Left lobe of liver (tissue), 2 donors: Measurements from ENCODE around the gene CFAP119. TPM values are rescaled to one million over a fixed set of nuclear protein-coding genes. Genes with fewer than 3 reads are reported as not detected.

Source experiments
- ATAC-seq: fragments of 200-7000 bp; cut with Tn5 transposase; one replicate; pipeline ENCODE4 v1.9.1; 2020; ENCODE audit warnings: mild to moderate bottlenecking, moderate library complexity
- DNase-seq: peaks from one replicate; pipeline ENCODE4 v3.0.0-alpha.2; 2020; ENCODE audit warnings: low spot score
- total RNA-seq: library from RNA; stranded (reverse); gene quantifications from one replicate; pipeline ENCODE4 v1.2.1, GENCODE V29; 2021
- donor health status: DM: no; HTN: no; CAD: no; lungs with moderate emphysema.
- donor health status: DM: no; HTN: yes; CAD: no.

CFAP119 gene
- total RNA-seq, 1 donor from 2014 or later = 0.40 TPM

DNA sequence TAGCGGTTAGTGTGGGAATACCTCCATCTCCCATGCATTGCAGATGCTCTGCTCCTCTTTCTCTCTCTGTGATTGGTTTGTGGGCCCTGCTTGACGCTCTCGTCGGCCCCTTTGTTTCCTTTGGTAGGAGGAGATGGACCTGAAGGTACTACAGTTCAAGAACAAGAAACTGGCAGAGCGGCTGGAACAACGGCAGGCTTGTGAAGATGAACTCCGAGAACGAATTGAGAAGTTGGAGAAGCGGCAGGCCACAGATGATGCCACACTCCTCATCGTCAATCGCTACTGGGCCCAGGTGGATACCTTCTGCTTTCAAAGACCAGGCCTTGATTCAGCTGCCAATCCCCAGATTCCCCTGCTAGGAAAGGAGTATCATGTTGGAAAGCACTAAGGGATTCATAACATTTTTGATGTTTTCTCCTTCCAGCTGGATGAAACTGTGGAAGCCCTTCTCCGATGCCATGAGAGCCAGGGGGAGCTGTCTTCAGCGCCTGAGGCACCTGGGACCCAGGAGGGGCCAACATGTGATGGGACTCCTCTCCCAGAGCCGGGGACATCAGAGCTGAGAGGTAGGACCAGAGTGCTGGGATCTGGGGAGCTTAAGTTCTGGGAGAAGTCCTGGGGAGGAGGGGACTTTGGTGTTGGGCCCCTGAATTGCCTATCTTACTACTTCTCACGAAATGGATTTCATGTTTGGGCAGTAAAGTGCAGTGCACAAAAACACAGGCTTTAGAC lies 1.3 kb upstream of the CFAP119 start:
- DNase-seq = no peak

DNA sequence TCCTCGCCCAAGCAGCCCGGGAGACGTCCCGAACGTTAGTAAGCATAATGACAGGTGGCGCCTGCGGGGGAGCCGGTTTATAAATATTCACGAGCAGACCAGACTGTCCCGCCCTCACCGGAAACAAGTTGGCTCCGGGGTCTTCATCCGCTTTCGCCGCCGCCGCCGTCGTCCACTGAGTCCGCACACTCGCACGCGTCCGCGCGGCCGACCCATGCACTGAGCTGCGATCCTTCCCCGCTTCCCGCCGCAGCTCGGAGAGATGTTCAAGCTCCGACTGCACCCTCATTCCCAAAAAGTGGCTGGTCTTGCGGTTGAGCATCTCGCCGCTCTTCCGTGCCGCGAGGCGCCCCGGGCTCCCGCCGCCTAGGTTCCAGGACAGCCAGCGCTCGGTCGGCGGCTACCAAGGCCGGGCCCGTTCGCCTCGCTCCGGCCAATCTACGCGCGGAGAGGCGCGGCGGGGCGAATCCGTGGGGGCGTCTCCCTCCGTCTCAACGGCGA lies 385 bp downstream of the CFAP119 start:
- ATAC-seq (peak; percentile 41), DNase-seq (no peak)

More for the DNA sequence above, 1.3 kb upstream of the CFAP119 start:
- no peak for ATAC-seq

DNA sequence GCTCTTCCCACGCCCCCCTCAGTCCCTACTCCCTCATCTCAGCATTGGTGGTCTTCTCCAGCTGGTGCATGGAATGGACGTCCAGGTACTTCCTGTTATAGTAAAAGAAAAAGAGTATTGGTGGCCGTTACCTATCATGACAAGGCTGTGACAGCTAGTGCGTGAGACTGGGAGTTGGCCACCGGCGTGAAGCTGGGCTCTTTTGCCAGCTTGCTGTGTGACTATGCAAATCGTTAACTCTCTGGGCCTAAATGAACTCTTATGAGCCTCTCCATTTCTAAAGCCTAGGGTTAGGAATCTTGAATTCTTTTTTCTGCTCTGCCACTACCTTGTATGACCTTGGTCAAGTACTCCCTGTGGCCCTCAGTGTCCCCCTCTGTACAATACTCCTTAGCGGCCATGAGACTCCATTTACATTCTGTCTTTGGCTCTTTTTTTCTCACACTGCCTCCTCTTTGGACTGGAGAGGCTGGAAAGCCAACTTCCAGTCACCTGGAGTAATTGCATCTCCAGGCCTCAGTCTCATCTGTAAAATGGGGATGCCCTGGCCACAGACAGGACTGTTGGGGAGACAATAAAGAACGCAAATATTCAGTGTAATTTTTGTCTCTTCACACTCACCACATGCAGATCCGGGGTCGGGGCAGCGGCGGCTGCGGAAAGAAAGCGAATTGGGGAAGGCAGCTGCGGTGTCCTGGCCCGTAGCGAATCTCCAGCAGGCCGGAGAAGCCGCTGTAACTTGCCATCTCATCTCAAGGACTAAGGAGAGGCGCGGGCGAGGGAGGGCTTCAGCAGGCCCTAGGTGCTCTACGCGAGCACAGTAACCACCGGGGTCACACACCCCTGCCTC lies 1.1 kb downstream of the CFAP119 start:
- DNase-seq (no peak), ATAC-seq (no peak)

DNA sequence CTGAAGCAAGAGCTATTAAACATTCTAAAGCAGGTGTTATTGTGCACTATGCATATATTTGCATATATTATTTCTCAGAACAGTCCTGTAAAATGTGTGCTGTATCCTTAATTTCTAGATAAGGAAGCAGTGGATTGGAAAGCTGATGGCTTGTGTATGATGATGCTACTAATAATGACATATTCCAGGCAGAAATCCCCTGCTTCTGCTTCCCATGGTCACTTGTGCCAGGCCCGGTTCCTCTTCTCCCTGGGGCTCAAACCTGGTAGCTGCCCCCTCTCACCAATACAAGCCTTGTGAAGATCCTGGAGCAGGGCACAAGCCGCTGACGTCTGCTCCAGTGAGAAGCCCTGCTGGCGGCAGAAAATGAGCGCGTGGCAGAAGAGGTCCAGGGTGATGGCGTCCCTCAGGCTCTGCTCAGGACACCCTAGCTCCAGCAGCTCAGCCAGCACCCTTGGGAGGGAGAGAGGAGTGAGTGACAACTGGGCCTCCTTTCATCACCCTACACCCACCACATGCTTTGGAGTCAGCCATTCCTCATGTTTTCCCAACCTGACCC lies 1.8 kb downstream of the CFAP119 start:
- no peak for DNase-seq

DNA sequence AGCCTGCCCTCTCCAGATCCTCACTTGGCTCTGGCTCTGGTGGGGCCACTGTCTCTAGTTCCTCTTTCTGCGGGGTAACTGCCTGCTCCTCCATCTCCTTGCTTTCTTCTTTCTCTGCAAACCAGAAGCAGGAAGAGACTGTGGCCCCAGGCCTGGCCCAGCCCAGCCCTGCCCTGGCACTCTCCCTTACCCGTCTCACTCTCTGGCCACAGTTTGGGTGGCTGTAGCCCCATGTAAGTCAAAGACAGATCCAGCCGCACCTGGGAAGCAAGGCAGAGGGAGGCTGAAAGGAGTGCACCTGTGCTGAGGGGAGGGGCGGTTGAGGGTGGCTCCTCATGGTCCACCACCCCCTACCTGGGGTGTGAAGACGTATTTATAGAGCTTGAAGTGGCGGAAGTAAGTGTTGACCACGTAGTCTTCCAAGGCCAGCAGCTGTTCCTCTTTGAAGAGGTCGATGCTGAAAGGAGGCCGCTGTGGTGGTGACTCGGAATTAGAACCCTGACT lies 2.8 kb downstream of the CFAP119 start:
- no peak for DNase-seq

More for the DNA sequence above, 1.8 kb downstream of the CFAP119 start:
- no peak for ATAC-seq

DNA sequence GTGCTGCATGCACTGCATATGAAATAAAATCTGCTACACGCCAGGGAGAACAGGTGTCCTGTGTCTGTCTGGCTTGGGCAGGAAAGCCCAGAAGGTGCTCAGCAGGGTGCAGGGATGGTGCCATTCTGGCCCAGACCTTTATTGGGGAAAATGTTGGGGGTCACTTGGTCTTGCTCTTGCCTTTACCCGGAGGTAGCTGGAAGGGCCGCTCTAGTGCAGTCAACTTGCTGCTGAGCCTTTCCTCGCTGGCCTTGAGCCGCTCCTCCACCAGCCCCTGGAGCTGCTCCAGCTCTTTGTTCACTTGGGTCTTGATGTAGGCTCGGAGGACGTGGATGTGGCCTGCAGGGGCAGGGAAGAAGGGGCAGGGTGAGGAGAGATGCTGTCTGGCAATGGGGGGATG lies 4.5 kb downstream of the CFAP119 start:
- no peak for ATAC-seq
- no peak for DNase-seq

More for the DNA sequence above, 2.8 kb downstream of the CFAP119 start:
- ATAC-seq = no peak

DNA sequence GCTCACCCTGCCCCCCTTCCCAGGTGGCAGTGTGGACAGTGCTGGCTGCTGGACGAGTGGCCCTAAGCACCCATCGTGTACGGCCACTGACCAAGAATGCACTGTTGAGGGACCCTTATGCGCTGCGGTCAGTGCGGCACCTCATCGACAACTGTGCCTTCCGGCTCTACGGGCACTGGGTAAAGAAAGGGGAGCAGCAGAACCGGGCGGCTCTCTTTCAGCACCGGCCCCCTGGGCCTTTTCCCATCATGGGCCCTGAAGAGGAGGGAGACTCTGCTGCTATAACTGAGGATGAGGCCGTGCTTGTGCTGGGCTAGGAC lies 5.1 kb downstream of the CFAP119 start:
- ATAC-seq (no peak), DNase-seq (no peak)

DNA sequence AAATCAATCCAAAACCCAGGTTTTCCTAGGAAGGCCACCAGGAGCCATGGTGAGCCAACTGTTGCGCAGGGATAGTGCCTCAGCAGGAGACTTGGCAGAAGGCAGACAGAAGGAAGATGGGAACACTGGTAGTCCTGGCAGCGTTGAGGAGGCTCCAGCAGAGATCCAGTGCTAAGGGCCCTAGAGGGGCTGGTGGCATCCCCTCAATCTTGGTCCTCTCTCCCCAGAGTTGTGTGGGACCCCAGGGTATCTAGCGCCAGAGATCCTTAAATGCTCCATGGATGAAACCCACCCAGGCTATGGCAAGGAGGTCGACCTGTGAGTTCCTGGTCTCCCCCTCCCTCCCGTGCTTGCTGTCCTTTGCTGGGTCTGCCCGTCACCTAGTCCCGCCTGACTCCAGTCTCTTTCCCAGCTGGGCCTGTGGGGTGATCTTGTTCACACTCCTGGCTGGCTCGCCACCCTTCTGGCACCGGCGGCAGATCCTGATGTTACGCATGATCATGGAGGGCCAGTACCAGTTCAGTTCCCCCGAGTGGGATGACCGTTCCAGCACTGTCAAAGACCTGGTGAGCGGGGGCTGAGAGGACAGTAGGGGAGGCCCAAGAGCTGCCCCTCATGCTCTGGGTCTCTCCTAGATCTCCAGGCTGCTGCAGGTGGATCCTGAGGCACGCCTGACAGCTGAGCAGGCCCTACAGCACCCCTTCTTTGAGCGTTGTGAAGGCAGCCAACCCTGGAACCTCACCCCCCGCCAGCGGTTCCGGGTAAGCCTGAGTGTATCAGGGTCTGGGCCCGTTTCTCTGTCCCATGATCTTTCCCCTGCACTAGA lies 5.7 kb downstream of the CFAP119 start:
- ATAC-seq (no peak), DNase-seq (no peak)

DNA sequence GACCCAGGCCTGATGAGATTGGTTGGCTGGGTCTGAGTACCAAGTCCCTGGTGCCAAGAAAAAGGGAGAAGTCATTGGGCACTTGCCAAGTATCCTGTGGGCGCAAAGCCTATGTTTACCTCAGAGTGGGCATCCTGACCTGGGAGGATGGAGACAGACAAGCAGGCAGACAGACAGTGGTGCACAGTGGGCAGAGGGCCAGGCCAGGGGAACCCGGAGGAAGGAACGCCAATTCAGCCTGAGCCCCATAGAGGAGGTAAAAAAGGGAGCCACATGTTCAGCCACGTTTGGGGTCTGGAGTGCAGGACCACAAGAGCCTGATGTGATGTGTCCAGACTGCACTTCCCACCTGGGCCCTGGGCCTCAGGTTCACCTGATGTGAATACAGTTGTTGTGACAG lies 8.3 kb downstream of the CFAP119 start:
- ATAC-seq (peak; percentile 16), DNase-seq (no peak)

DNA sequence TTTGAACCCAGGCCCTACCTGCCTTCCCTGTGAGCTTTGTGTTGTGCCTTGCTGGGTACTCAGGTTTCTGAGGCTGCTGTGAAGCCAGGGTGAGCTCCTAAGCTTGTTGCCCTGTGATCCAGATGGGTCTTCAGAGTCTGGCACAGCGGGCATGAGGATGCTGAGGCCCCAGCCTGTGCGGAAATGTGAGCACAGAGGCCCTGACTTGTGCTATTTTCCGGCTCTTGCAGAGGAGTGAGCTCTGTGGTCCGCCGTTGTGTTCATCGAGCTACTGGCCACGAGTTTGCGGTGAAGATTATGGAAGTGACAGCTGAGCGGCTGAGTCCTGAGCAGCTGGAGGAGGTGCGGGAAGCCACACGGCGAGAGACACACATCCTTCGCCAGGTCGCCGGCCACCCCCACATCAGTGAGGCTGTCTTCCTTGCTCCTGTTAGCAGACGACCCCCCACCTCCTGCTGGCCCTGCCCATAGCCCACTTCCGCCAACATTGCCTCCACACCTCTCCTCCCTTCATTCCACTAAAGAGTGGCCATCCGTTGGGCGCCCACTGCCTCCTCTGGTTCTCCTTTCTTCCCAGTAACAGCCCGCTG lies 10.9 kb downstream of the CFAP119 start:
- DNase-seq (no peak), ATAC-seq (no peak)

DNA sequence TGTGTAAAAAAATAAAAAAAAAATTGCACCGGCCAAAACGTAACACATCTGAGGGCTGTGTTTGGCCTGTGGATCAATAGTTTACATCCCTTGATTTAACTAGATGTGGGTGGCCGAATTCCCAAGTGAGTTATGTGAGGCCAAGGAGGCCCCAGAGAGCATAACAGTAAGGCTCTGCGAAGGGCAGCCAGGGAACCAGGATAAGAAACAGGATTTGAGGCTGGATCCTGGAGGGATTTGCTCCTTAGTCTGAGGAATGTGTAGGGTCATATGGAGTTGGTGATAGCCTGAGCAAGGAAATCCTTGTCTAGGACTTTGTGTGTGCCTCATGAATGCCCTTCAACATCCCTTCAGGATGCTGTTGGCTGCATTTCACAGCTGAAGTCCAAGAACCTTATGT lies 11.7 kb downstream of the CFAP119 start:
- DNase-seq = no peak
- no peak for ATAC-seq

DNA sequence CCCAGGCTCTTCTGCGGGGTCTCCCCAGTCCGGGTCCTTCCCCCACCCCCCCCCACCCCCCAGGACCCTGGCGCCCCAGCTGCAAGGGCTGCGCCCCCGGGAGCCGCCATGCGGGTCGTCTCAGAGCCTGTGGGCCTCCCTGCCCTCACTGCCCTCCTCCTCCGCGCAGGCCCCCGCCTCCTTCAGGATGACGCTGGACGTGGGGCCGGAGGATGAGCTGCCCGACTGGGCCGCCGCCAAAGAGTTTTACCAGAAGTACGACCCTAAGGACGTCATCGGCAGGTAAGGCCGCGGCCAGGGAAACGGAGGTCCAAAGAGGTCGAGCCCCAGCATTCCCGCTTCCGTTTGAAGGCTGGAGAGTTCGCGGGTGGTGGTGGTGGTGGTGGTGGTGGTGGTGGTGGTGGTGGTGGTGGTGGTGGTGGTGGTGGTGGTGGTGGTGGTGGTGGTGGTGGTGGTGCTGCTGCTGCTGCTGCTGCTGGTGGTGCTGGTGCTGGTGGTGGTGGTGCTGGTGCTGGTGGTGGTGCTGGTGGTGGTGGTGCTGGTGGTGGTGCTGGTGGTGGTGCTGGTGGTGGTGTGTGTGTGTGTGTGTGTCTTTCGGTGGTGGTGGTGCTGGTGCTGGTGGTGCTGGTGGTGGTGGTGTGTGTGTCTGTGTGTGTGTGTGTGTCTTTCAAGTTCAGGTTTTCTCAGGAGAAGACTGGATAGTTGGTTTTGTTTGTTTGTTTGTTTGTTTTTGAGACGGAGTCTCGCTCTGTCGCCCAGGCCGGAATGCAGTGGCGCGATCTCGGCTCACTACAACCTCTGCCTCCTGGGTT lies 13.0 kb downstream of the CFAP119 start:
- ATAC-seq = peak; percentile 40
- DNase-seq = peak; percentile 65

DNA sequence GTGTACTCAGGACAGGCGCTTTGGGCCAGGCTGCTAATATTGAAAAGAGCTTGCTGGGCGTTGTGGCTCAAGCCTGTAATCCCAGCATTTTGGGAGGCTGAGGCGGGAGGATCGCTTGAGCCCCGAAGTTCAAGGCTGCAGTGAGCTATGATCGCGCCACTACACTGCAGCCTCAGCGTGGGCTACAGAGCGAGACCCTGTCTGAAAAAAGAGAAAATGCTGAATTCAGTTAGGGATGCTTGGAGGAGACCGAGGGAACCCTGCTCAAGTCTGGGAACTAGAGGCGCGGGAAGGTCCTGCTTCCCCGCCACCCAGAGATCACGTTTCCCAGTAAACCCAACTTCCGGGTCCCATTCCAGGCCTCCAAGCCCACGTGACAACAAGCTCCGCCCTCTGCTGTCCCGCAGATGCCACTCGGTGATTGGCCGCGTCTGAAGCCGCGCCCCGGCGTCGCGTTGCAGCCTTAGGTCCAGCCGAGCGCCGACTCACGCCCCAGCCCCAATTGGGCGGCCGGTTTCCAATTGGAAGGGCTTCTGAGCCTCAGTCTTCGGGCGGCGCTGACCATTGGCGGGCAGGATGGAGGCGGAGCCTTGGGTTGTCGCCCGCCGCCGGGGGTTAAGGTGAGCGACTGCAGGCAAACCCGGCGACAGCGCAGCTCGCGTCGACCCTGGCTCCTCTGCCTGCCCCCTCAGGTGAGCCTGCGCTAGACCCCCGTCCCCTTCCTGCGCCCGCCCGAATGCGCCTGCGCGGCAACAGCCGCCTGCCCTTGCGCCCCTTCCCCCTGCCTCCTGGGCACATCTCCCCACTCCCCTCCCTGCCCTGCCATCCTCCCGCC lies 13.8 kb downstream of the CFAP119 start, which contains the start of gene PHKG2:
PHKG2 (plus strand) TSS at position 627 of the 835 bp plus-strand sequence. CDS start 396 bp downstream, outside the sequence.
- DNase-seq (peak; percentile 100), ATAC-seq (peak; percentile 93)

DNA sequence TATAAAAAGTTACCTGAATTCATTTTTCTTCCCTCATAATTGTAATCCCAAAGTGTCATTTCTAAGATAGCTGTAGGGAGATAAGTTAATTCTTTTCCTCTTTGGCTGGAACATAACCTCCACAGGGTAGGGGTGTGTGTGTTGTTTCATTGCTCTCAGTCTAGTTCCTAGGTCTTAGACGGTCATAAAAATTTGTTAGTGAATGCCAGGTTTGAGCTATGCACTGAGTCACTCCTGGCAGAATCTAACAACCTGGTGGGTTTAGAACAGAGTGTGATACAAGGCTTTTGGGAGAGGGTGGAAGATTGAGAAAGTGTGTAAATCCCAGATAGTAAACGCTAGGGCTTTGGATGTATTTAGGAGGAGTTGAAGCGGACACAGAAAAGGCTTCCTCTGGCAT lies 14.5 kb downstream of the CFAP119 start:
- ATAC-seq (no peak), DNase-seq (no peak)

DNA sequence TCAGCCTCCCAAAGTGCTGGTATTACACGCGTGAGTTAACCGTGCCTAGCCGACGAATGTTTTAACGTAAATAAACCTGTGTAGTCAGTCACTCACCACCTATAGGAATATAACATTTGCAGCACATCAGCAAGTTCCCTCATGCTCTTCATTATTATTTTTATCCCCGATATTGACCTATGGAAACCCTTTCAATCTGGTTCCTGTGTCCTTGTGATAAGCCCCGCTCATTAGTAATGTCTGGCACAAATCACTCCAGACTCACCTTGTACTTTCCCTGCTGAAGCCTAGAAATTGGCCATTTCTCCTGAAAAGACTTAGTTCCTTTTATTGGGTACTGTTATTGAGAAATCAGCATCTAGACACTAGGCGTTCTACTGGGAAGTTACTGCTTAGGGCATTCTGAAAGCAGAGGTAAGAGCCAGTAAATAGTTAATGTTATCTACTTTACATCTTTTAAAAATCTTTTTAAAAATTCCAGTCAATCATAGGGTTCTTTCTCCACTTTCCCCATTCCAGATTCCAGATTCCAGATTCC lies 15.2 kb downstream of the CFAP119 start:
- DNase-seq (no peak), ATAC-seq (no peak)

DNA sequence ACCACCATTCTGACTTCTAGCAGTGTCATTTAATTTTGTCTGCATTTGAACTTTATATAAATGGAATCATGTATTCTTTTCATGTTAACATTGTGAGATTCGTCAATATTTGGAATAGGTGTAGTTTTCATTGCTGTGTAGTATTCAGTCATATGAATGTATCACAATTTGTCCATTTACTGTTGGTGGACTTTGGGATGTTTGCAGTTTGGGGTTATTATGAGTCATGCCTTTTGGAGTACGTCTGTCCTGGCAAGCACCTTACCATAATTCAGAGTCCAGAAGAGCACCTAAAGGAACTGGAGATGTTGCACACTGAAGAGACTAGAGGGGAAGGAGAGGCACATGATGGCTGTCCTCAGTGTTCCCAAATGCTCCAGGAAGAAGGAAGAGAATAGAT lies 16.8 kb downstream of the CFAP119 start:
- no peak for DNase-seq
- peak; percentile 50 for ATAC-seq

DNA sequence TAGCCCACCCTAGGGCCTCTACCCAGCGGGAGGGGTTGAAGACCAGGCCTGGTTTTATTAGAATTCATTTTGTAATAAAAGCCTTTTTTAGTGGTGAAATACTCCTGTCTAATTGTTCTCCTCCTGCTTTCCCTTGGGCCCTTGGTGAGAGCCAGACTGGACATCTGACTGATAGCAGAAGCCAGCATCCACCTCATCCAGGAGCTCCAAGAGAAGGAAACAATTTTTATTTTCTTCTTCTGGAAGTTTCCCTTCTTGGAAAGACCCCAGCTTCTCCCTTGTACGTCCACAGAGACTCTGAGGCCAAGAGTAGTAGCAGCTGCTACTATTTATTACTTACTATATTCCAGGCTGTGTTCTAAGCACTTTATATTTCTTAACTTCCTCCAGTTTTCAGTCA lies 17.7 kb downstream of the CFAP119 start:
- no peak for ATAC-seq
- DNase-seq = no peak

DNA sequence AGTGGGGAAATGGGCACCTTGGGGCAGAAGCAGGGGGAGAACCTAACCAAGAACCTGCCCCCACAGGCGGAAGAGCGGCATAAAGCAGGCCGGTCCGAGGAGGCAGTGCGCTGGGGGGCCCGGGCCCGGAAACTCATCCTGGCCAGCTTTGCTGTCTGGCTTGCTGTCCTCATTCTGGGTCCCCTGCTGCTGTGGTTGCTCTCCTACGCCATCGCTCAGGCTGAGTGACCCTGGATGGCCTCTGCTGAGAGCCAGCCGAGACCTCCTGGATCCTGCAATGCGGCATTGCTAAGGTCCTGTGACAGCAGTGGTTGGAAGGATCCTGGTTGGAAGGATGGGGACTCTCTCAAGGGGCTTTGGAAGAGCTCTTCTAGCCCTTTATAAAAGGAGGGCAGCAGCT lies 18.1 kb downstream of the CFAP119 start:
- no peak for DNase-seq
- no peak for ATAC-seq
